NCI-H510A (cell line): ENCODE results near the gene PIM3.

Experiments used
- DNase-seq: peaks from one replicate; lab custom pipeline; 2025; lab: John Stamatoyannopoulos, UW

The PIM3 gene

GRCh38 chr22:49928555-49929210 is 31.9 kb upstream of the PIM3 start:
- DNase-seq = no peak

GRCh38 chr22:49929211-49929979 is 31.2 kb upstream of the PIM3 start:
- DNase-seq = no peak

GRCh38 chr22:49929994-49930575 is 30.5 kb upstream of the PIM3 start:
- no peak for DNase-seq

GRCh38 chr22:49930596-49931412 is 29.8 kb upstream of the PIM3 start:
- DNase-seq = peak; percentile 52

- DNase-seq = no peak
These were observed 27.1 kb upstream of the PIM3 start for GRCh38 chr22:49933236-49934159.

GRCh38 chr22:49934160-49934890 is 26.2 kb upstream of the PIM3 start:
- no peak for DNase-seq

GRCh38 chr22:49934891-49935557 is 25.5 kb upstream of the PIM3 start:
- DNase-seq = no peak

- DNase-seq = no peak
These were observed 25.0 kb upstream of the PIM3 start for GRCh38 chr22:49935561-49935960.

- DNase-seq = peak; percentile 88
These were observed 24.3 kb upstream of the PIM3 start for GRCh38 chr22:49936018-49936972.

GRCh38 chr22:49936973-49937757 is 23.4 kb upstream of the PIM3 start:
- no peak for DNase-seq

- no peak for DNase-seq
These were observed 22.6 kb upstream of the PIM3 start for GRCh38 chr22:49937758-49938564.

GRCh38 chr22:49938565-49939136 is 21.9 kb upstream of the PIM3 start:
- DNase-seq = no peak

GRCh38 chr22:49941507-49942316 is 18.9 kb upstream of the PIM3 start:
- no peak for DNase-seq

- no peak for DNase-seq
These were observed 17.8 kb upstream of the PIM3 start for GRCh38 chr22:49942565-49943404.

GRCh38 chr22:49943405-49943765 is 17.2 kb upstream of the PIM3 start:
- no peak for DNase-seq
